ENCODE measurements around the gene SDK1.
"Not testable (repeated sequence)": the region's sequence is repeated elsewhere in the genome, so short reads cannot be mapped to it uniquely, and the experiment has no call there.

SDK1 gene

GRCh38 chr7:4307316-4308204, 1006.5 kb downstream of the SDK1 start:
- Histone ChIP-seq H3K4me1 (ENCODE audit: insufficient read depth, low read length) (no peaks in the 10 kb centered on the region), H3K36me3 (ENCODE audit: insufficient read depth, low read length) (no peaks in the 10 kb centered on the region), H3K9ac (ENCODE audit: low read length) (no peak overlapping the region), H3K4me3 (ENCODE audit: low read depth in 1 of 2, low read length in 2 of 2) (no peak overlapping the region), H3K27me3 (ENCODE audit: control insufficient read depth in 1 of 2, insufficient read depth in 2 of 2, low read length in 2 of 2) (no peaks in the 10 kb centered on the region), H3K27ac (ENCODE audit: low read depth, low read length) (no peak overlapping the region), H3K9me3 (ENCODE audit: low read length) (no peaks in the 10 kb centered on the region)

DNA sequence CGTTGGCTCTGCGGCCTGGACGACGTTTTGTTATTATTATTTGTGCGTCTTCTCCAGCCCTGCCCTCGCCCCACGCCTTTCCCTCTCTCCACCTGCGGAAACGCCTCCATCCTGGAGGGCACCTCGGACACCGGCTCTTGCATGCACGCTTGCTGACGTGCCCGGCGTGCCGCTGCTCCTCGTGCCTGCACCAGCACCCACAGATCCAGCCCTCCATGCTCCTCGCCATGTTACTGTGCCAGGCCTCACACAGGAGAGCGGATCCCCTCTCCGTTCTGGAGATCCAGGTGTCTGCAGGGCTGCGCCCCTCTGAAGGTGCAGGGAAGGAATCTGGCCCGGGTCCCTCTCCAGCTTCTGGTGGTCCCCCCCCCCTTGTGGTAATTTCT, 1007.1 kb downstream of the SDK1 start:
- H3K27me3 ChIP-seq (ENCODE audit: control insufficient read depth in 1 of 2, insufficient read depth in 2 of 2, low read length in 2 of 2) = no peaks in the 10 kb centered on the region
- no peaks in the 10 kb centered on the region for H3K4me1 ChIP-seq (ENCODE audit: insufficient read depth, low read length)
- H3K27ac ChIP-seq (ENCODE audit: low read depth, low read length) = no peak overlapping the region
- no peaks in the 10 kb centered on the region for H3K9me3 ChIP-seq (ENCODE audit: low read length)
- H3K4me3 ChIP-seq (ENCODE audit: low read depth in 1 of 2, low read length in 2 of 2) = no peak overlapping the region
- no peak overlapping the region for H3K9ac ChIP-seq (ENCODE audit: low read length)
- H3K36me3 ChIP-seq (ENCODE audit: insufficient read depth, low read length) = no peaks in the 10 kb centered on the region

DNA sequence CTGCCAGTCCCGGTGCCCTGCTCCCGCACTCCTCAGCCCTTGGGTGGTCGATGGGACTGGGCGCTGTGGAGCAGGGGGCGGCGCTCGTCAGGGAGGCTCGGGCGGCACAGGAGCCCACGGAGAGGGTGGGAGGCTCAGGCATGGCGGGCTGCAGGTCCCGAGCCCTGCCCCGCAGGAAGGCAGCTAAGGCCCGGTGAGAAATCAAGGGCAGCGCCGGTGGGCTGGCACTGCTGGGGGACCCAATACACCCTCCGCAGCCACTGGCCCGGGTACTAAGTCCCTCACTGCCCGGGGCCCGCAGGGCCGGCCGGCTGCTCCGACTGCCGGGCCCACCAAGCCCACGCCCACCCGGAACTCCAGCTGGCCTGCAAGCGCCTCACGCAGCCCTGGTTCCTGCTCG, 1012.9 kb downstream of the SDK1 start:
- H3K9me3 ChIP-seq (ENCODE audit: low read length); H3K36me3 ChIP-seq (ENCODE audit: insufficient read depth, low read length); H3K27ac ChIP-seq (ENCODE audit: low read depth, low read length); H3K4me3 ChIP-seq (ENCODE audit: low read depth in 1 of 2, low read length in 2 of 2); H3K9ac ChIP-seq (ENCODE audit: low read length); H3K4me1 ChIP-seq (ENCODE audit: insufficient read depth, low read length); H3K27me3 ChIP-seq (ENCODE audit: control insufficient read depth in 1 of 2, insufficient read depth in 2 of 2, low read length in 2 of 2): not testable (repeated sequence)

GRCh38 chr7:4314316-4314715, 1013.3 kb downstream of the SDK1 start:
- H3K36me3 ChIP-seq (ENCODE audit: insufficient read depth, low read length); H3K9ac ChIP-seq (ENCODE audit: low read length); H3K27ac ChIP-seq (ENCODE audit: low read depth, low read length); H3K4me1 ChIP-seq (ENCODE audit: insufficient read depth, low read length); H3K27me3 ChIP-seq (ENCODE audit: control insufficient read depth in 1 of 2, insufficient read depth in 2 of 2, low read length in 2 of 2); H3K9me3 ChIP-seq (ENCODE audit: low read length); H3K4me3 ChIP-seq (ENCODE audit: low read depth in 1 of 2, low read length in 2 of 2): not testable (repeated sequence)

Data from muscle layer of colon (tissue), 2 donors.